IMR-90 (cell line): Measurements from ENCODE around the gene LRRC8B. TPM values are rescaled to one million over a fixed set of nuclear protein-coding genes. Genes with fewer than 3 reads are reported as not detected.

Source experiments
- ATAC-seq: fragments of 200-7000 bp; cut with Tn5 transposase; 2 replicates; pipeline ENCODE4 v1.9.1; 2020; ENCODE audit warnings: low read depth, mild to moderate bottlenecking, moderate library complexity
- BruUV-seq: library from RNA; stranded (reverse); fragments of 400-500 nt; replicated peaks from 2 replicates; lab custom pipeline; 2021; lab: Mats Ljungman, UMichigan
- CTCF ChIA-PET: fragments of 300-600 bp; formaldehyde crosslinking; extraction: SDS; loops from one replicate; lab custom pipeline; 2021; ENCODE audit warnings: antibody characterized with exemption; lab: Yijun Ruan, JAX
- POLR2A ChIA-PET: fragments of 300-600 bp; sonication (Branson Sonifier 250); formaldehyde crosslinking; loops from one replicate; lab custom pipeline; 2022; ENCODE audit warnings: antibody characterized with exemption; ENCODE audit not compliant: unreplicated experiment; lab: Charles Lee
- DNase-seq: peaks from one replicate; pipeline ENCODE4 v3.0.0; 2013
- H2AFZ ChIP-seq: replicated peaks from 2 replicates; pipeline ENCODE3; 2013; ENCODE audit warnings: low read length, mild to moderate bottlenecking; ENCODE audit not compliant: poor library complexity
- H2AK5ac ChIP-seq: 2 replicates; pipeline ENCODE4 v1.6.1; 2013; ENCODE audit warnings: low read depth, low read length, inconsistent platforms
- H2AK9ac ChIP-seq: replicated peaks from 2 replicates; pipeline ENCODE3; 2013; ENCODE audit warnings: mild to moderate bottlenecking, low read depth, low read length, moderate library complexity; ENCODE audit not compliant: poor library complexity
- H2BK120ac ChIP-seq: 2 replicates; pipeline ENCODE4 v1.6.1; 2013; ENCODE audit warnings: low read depth, low read length, inconsistent platforms
- H2BK15ac ChIP-seq: 3 replicates; pipeline ENCODE4 v1.6.1; 2013; ENCODE audit warnings: low read depth, low read length, inconsistent platforms
- H2BK20ac ChIP-seq: 2 replicates; pipeline ENCODE4 v1.6.1; 2013; ENCODE audit warnings: low read depth, mild to moderate bottlenecking, inconsistent platforms, low read length, moderate library complexity
- H2BK5ac ChIP-seq: 2 replicates; pipeline ENCODE4 v1.6.1; 2013; ENCODE audit warnings: mild to moderate bottlenecking, low read depth, low read length, inconsistent platforms; ENCODE audit not compliant: poor library complexity, severe bottlenecking
- H3K14ac ChIP-seq: replicated peaks from 2 replicates; pipeline ENCODE4 v1.6.1; 2013; ENCODE audit warnings: low read depth, low read length, inconsistent platforms
- H3K18ac ChIP-seq: 2 replicates; pipeline ENCODE4 v1.6.1; 2013; ENCODE audit warnings: low read depth, low read length, control low read depth
- H3K23ac ChIP-seq: 2 replicates; pipeline ENCODE4 v1.6.1; 2013; ENCODE audit warnings: low read depth, low read length, inconsistent platforms
- H3K27ac ChIP-seq: 2 replicates; pipeline ENCODE4 v1.5.1; 2013; ENCODE audit warnings: mild to moderate bottlenecking, control low read depth, low read length; ENCODE audit not compliant: insufficient read depth
- H3K27me3 ChIP-seq: 2 replicates; pipeline ENCODE4 v1.6.1; 2013; ENCODE audit warnings: low read length; ENCODE audit not compliant: control insufficient read depth, insufficient read depth
- H3K36me3 ChIP-seq: 2 replicates; pipeline ENCODE4 v1.6.1; 2013; ENCODE audit warnings: low read length, mixed read lengths; ENCODE audit not compliant: control insufficient read depth, insufficient read depth
- H3K4ac ChIP-seq: 2 replicates; pipeline ENCODE4 v1.6.1; 2013; ENCODE audit warnings: low read depth, low read length, inconsistent platforms
- H3K4me1 ChIP-seq: 2 replicates; pipeline ENCODE4 v1.6.1; 2013; ENCODE audit warnings: low read length, mixed read lengths; ENCODE audit not compliant: control insufficient read depth, insufficient read depth
- H3K4me2 ChIP-seq: 2 replicates; pipeline ENCODE4 v1.6.1; 2013; ENCODE audit warnings: low read depth, mild to moderate bottlenecking, control low read depth, low read length, moderate library complexity
- H3K4me3 ChIP-seq: 2 replicates; pipeline ENCODE4 v1.5.1; 2013; ENCODE audit warnings: low read depth, mild to moderate bottlenecking, control low read depth, low read length, moderate library complexity; ENCODE audit not compliant: insufficient read depth
- H3K56ac ChIP-seq: 2 replicates; pipeline ENCODE4 v1.6.1; 2013; ENCODE audit warnings: low read length, inconsistent platforms; ENCODE audit not compliant: insufficient read depth; ENCODE audit errors: extremely low read depth
- H3K79me1 ChIP-seq, 2 experiments: 2 replicates each; pipeline ENCODE4 v1.6.1; 2013; ENCODE audit warnings: low read length in 2 of 2, inconsistent platforms in 1 of 2, low read depth in 1 of 2
- H3K9ac ChIP-seq: 2 replicates; pipeline ENCODE4 v1.6.1; 2013; ENCODE audit warnings: low read depth, low read length, control low read depth
- H3K9me1 ChIP-seq: 2 replicates; pipeline ENCODE4 v1.6.1; 2013; ENCODE audit warnings: low read length, inconsistent platforms; ENCODE audit not compliant: insufficient read depth
- H3K9me3 ChIP-seq: 2 replicates; pipeline ENCODE4 v1.6.1; 2013; ENCODE audit warnings: low read length; ENCODE audit not compliant: control insufficient read depth, insufficient read depth
- H4K20me1 ChIP-seq: 2 replicates; pipeline ENCODE4 v1.6.1; 2013; ENCODE audit warnings: low read length, inconsistent platforms; ENCODE audit not compliant: insufficient read depth
- H4K5ac ChIP-seq: 2 replicates; pipeline ENCODE4 v1.6.1; 2013; ENCODE audit warnings: mild to moderate bottlenecking, low read depth, low read length, control low read depth
- H4K8ac ChIP-seq, 2 experiments: 2 replicates each; pipeline ENCODE4 v1.6.1; 2013; ENCODE audit warnings: low read depth in 2 of 2, low read length in 2 of 2, control low read depth in 1 of 2, inconsistent platforms in 1 of 2
- H4K91ac ChIP-seq: 2 replicates; pipeline ENCODE4 v1.6.1; 2013; ENCODE audit warnings: low read depth, low read length, inconsistent platforms; ENCODE audit not compliant: insufficient read depth
- BHLHE40 ChIP-seq: fragments of 150-350 bp; IDR thresholded peaks from 2 replicates; pipeline ENCODE4 v1.6.1; 2016; ENCODE audit warnings: mild to moderate bottlenecking, low read depth, low read length
- CEBPB ChIP-seq: IDR thresholded peaks from 2 replicates; pipeline ENCODE4 v1.6.1; 2012; ENCODE audit warnings: low read depth, low read length, improper control_type of control experiment
- CHD1 ChIP-seq: IDR thresholded peaks from 2 replicates; pipeline ENCODE4 v1.6.1; 2012; ENCODE audit warnings: low read depth, low read length, improper control_type of control experiment
- CTCF ChIP-seq: conservative IDR thresholded peaks from 2 replicates; pipeline ENCODE4 v1.5.1; 2012; ENCODE audit warnings: mild to moderate bottlenecking, low read depth, low read length, improper control_type of control experiment
- ELK1 ChIP-seq: fragments of 150-350 bp; IDR thresholded peaks from 2 replicates; pipeline ENCODE4 v1.6.1; 2016; ENCODE audit warnings: low read depth, mild to moderate bottlenecking, low read length, moderate library complexity, borderline replicate concordance
- FOS ChIP-seq: fragments of 150-350 bp; IDR thresholded peaks from 2 replicates; pipeline ENCODE4 v1.6.1; 2016; ENCODE audit warnings: low read depth, low read length
- MAFK ChIP-seq: IDR thresholded peaks from 2 replicates; pipeline ENCODE4 v1.6.1; 2012; ENCODE audit warnings: low read depth, low read length, improper control_type of control experiment
- POLR2A ChIP-seq: IDR thresholded peaks from 2 replicates; pipeline ENCODE4 v1.6.1; 2012; ENCODE audit warnings: mild to moderate bottlenecking, low read depth, low read length
- RAD21 ChIP-seq: IDR thresholded peaks from 2 replicates; pipeline ENCODE4 v1.6.1; 2012; ENCODE audit warnings: low read length, improper control_type of control experiment
- RCOR1 ChIP-seq: IDR thresholded peaks from 2 replicates; pipeline ENCODE4 v1.6.1; 2012; ENCODE audit warnings: mild to moderate bottlenecking, low read length, improper control_type of control experiment; ENCODE audit not compliant: insufficient replicate concordance
- RFX5 ChIP-seq: IDR thresholded peaks from 2 replicates; pipeline ENCODE4 v1.8.0; 2012; ENCODE audit warnings: low read depth, mild to moderate bottlenecking, low read length, moderate library complexity
- SMC3 ChIP-seq: fragments of 150-350 bp; IDR thresholded peaks from 2 replicates; pipeline ENCODE4 v1.6.1; 2016; ENCODE audit warnings: low read depth, mild to moderate bottlenecking, antibody characterized with exemption, low read length, moderate library complexity
- USF2 ChIP-seq: fragments of 150-350 bp; IDR thresholded peaks from 2 replicates; pipeline ENCODE4 v1.6.1; 2017; ENCODE audit warnings: mild to moderate bottlenecking, antibody characterized with exemption, low read length, low read depth
- WGBS, 2 experiments: methylation state at CpG; one replicate each; pipeline versions ENCODE4 v1.1.5 to v1.1.7; 2013; ENCODE audit warnings: missing lambda C conversion rate in 2 of 2; ENCODE audit not compliant: insufficient read length in 1 of 2; ENCODE audit errors: extremely low coverage in 2 of 2; 5-methylcytosine and 5-hydroxymethylcytosine counted together
- dilution Hi-C: fragments of 300-500 bp; cut with HindIII; formaldehyde crosslinking; loops from one replicate; pipeline ENCODE4 v1.14.3; 2018; ENCODE audit warnings: low sequenced_read_pairs; ENCODE audit not compliant: unreplicated experiment
- in situ Hi-C: fragments of 300-500 bp; cut with MboI; formaldehyde crosslinking; loops from 3 replicates; pipeline ENCODE4 v1.14.3; 2019; ENCODE audit warnings: low sequenced_read_pairs, inconsistent platforms, mixed read lengths
- intact Hi-C: fragments of 100-400 bp; cut with micrococcal nuclease; formaldehyde crosslinking; loops from 2 replicates; pipeline ENCODE4 v1.10.0; 2022
- polyA plus RNA-seq, 3 experiments: library from polyadenylated mRNA; depleted of rRNA; stranded (reverse); fragments of >200 nt; gene quantifications; 2 replicates each; pipeline ENCODE4 v1.2.3, GENCODE V29; 2012; ENCODE audit warnings: low replicate concordance in 1 of 3
- total RNA-seq: library from RNA; depleted of rRNA; stranded (reverse); fragments of >200 nt; gene quantifications from 2 replicates; pipeline ENCODE4 v1.2.3, GENCODE V29; 2012

Gene LRRC8B
- total and polyA plus RNA-seq, 2 of the 4 experiments (the other 2 are of a cell fraction), result 0.74 to 1.8 TPM

GRCh38 chr1:89607586-89608318 is 83.1 kb downstream of the LRRC8B start:
- WGBS, 2 experiments, result 100% methylated on average over 1 of the region's 5 CpGs; no CpG with 5 or more reads in 1 of the 2 experiments

More at GRCh38 chr1:89607586-89608318, 83.1 kb downstream of the LRRC8B start:
- Histone ChIP-seq H3K79me1 (no peaks in the 10 kb centered on the region), H3K4me3 (no peak overlapping the region), H3K9ac (no peak overlapping the region), H2BK20ac (no peak overlapping the region), H2AK9ac (no peak overlapping the region), H2AFZ (no peak overlapping the region), H3K4me1 (peaks cover 3% of the 10 kb centered on the region), H3K23ac (no peak overlapping the region), H2BK120ac (no peak overlapping the region), H3K36me3 (no peaks in the 10 kb centered on the region), H3K4me2 (no peak overlapping the region), H4K20me1 (no peaks in the 10 kb centered on the region), H2BK15ac (no peak overlapping the region), H3K27ac (no peak overlapping the region), H3K18ac (no peak overlapping the region), H3K27me3 (no peaks in the 10 kb centered on the region), H3K14ac (no peak overlapping the region), H3K9me1 (peaks cover 4% of the 10 kb centered on the region; the same call in 1 of the 2 replicates), H4K91ac (no peak overlapping the region), H3K56ac (no peak overlapping the region), H3K9me3 (no peaks in the 10 kb centered on the region), H4K5ac (no peak overlapping the region), H4K8ac (no peak overlapping the region), H2AK5ac (no peak overlapping the region), H2BK5ac (no peak overlapping the region), H3K4ac (no peak overlapping the region)
- intact Hi-C loops, result no loop called here
- no peak for DNase-seq
- no peak for ATAC-seq
- in situ Hi-C loops, result loop anchor here (10.0 kb wide), 1 partner anchor 133 kb away; no protein-coding TSS in a partner anchor
- dilution Hi-C loops, result no loop called here
- TF ChIP-seq FOS, result no peak
- no peak for TF ChIP-seq POLR2A
- TF ChIP-seq USF2, result no peak
- TF ChIP-seq RCOR1, result no peak
- TF ChIP-seq CEBPB, result no peak
- TF ChIP-seq BHLHE40, result no peak
- no peak for TF ChIP-seq RAD21
- TF ChIP-seq SMC3, result no peak
- no peak for TF ChIP-seq CHD1
- no peak for TF ChIP-seq RFX5
- no peak for TF ChIP-seq ELK1
- TF ChIP-seq MAFK, result no peak
- no peak for TF ChIP-seq CTCF
- no TSS peak for BruUV-seq
- CTCF ChIA-PET, result interaction anchor here (0.7 kb wide), 1 partner anchor 12 kb away, joined by 3 read pairs; no protein-coding TSS in a partner anchor
- POLR2A ChIA-PET, result no interaction called here
